Activated naive CD4-positive, alpha-beta T cell treated with anti-CD3 and anti-CD28 coated beads, Interleukin-2, amount 10 ng/mL, durations not matched to agents 7 days and 5 days (primary cell): ENCODE data around the gene HUWE1.

Source experiments
- CTCF ChIA-PET: fragments of 350-600 bp; sonication (Branson Sonifier 250); formaldehyde crosslinking; loops from one replicate; lab custom pipeline; 2021; ENCODE audit warnings: antibody characterized with exemption; lab: Charles Lee
- DNase-seq: peaks from one replicate; pipeline ENCODE4 v3.0.0-alpha.2; 2020
- H3K27ac Mint-ChIP-seq: one replicate; pipeline ENCODE4 v1.8.0; 2021; ENCODE audit warnings: mild to moderate bottlenecking, moderate library complexity, mixed read lengths
- H3K27me3 Mint-ChIP-seq: one replicate; pipeline ENCODE4 v1.8.0; 2021; ENCODE audit warnings: mild to moderate bottlenecking, mixed read lengths
- H3K36me3 Mint-ChIP-seq: one replicate; pipeline ENCODE4 v1.8.0; 2021; ENCODE audit warnings: mixed read lengths
- H3K4me1 Mint-ChIP-seq: one replicate; pipeline ENCODE4 v1.8.0; 2021; ENCODE audit warnings: mixed read lengths
- H3K4me3 Mint-ChIP-seq: one replicate; pipeline ENCODE4 v1.8.0; 2021; ENCODE audit warnings: mild to moderate bottlenecking, moderate library complexity, mixed read lengths
- H3K9me3 Mint-ChIP-seq: one replicate; pipeline ENCODE4 v1.8.0; 2021; ENCODE audit warnings: mixed read lengths

Gene HUWE1

GRCh38 chrX:53616946-53617345 lies 69.6 kb downstream of the HUWE1 start:
- no peaks in the 10 kb centered on the region for H3K4me1 Mint-ChIP-seq
- no peak overlapping the region for H3K4me3 Mint-ChIP-seq
- CTCF ChIA-PET = no interaction called here
- no peak overlapping the region for H3K27ac Mint-ChIP-seq
- H3K9me3 Mint-ChIP-seq = no peaks in the 10 kb centered on the region
- DNase-seq = no peak
- H3K27me3 Mint-ChIP-seq = no peaks in the 10 kb centered on the region
- peaks cover 48% of the 10 kb centered on the region for H3K36me3 Mint-ChIP-seq

- no peak overlapping the region for H3K4me3 Mint-ChIP-seq
- DNase-seq = no peak
- H3K36me3 Mint-ChIP-seq = peaks cover 52% of the 10 kb centered on the region
- CTCF ChIA-PET = no interaction called here
- no peak overlapping the region for H3K27ac Mint-ChIP-seq
- H3K4me1 Mint-ChIP-seq = no peaks in the 10 kb centered on the region
- no peaks in the 10 kb centered on the region for H3K27me3 Mint-ChIP-seq
- H3K9me3 Mint-ChIP-seq = no peaks in the 10 kb centered on the region
These were observed 80.1 kb downstream of the HUWE1 start for GRCh38 chrX:53606456-53606855.

- CTCF ChIA-PET = no interaction called here
- no peaks in the 10 kb centered on the region for H3K9me3 Mint-ChIP-seq
- no peak overlapping the region for H3K4me3 Mint-ChIP-seq
- H3K4me1 Mint-ChIP-seq = no peaks in the 10 kb centered on the region
- no peak for DNase-seq
- H3K27ac Mint-ChIP-seq = no peak overlapping the region
- H3K36me3 Mint-ChIP-seq = peaks cover 46% of the 10 kb centered on the region
- no peaks in the 10 kb centered on the region for H3K27me3 Mint-ChIP-seq
These were observed 81.5 kb downstream of the HUWE1 start for GRCh38 chrX:53605004-53605403.

GRCh38 chrX:53599781-53600396 lies 86.6 kb downstream of the HUWE1 start:
- no peaks in the 10 kb centered on the region for H3K9me3 Mint-ChIP-seq
- H3K27ac Mint-ChIP-seq = no peak overlapping the region
- H3K27me3 Mint-ChIP-seq = no peaks in the 10 kb centered on the region
- H3K4me3 Mint-ChIP-seq = no peak overlapping the region
- H3K36me3 Mint-ChIP-seq = peaks cover 28% of the 10 kb centered on the region
- H3K4me1 Mint-ChIP-seq = no peaks in the 10 kb centered on the region
- CTCF ChIA-PET = no interaction called here
- no peak for DNase-seq

GRCh38 chrX:53598169-53598568 lies 88.3 kb downstream of the HUWE1 start:
- H3K9me3 Mint-ChIP-seq = no peaks in the 10 kb centered on the region
- CTCF ChIA-PET = no interaction called here
- H3K27me3 Mint-ChIP-seq = no peaks in the 10 kb centered on the region
- H3K4me1 Mint-ChIP-seq = no peaks in the 10 kb centered on the region
- H3K36me3 Mint-ChIP-seq = peaks cover 32% of the 10 kb centered on the region
- H3K27ac Mint-ChIP-seq = no peak overlapping the region
- no peak overlapping the region for H3K4me3 Mint-ChIP-seq
- no peak for DNase-seq

- CTCF ChIA-PET = no interaction called here
These were observed 91.2 kb downstream of the HUWE1 start for GRCh38 chrX:53595266-53595810.

GRCh38 chrX:53594354-53594753 lies 92.2 kb downstream of the HUWE1 start:
- DNase-seq = no peak
- Mint-ChIP-seq H3K27me3 (no peaks in the 10 kb centered on the region), H3K4me1 (no peaks in the 10 kb centered on the region), H3K9me3 (no peaks in the 10 kb centered on the region), H3K4me3 (no peak overlapping the region), H3K27ac (no peak overlapping the region), H3K36me3 (peaks cover 44% of the 10 kb centered on the region)
- CTCF ChIA-PET = no interaction called here

More at GRCh38 chrX:53595266-53595810, 91.2 kb downstream of the HUWE1 start:
- Mint-ChIP-seq H3K27me3 (no peaks in the 10 kb centered on the region), H3K4me3 (no peak overlapping the region), H3K36me3 (peaks cover 39% of the 10 kb centered on the region), H3K9me3 (no peaks in the 10 kb centered on the region), H3K4me1 (no peaks in the 10 kb centered on the region), H3K27ac (no peak overlapping the region)
- DNase-seq = no peak

GRCh38 chrX:53587795-53588420 lies 98.6 kb downstream of the HUWE1 start:
- H3K9me3 Mint-ChIP-seq = no peaks in the 10 kb centered on the region
- DNase-seq = no peak
- peaks cover 61% of the 10 kb centered on the region for H3K36me3 Mint-ChIP-seq
- CTCF ChIA-PET = no interaction called here
- H3K4me3 Mint-ChIP-seq = no peak overlapping the region
- H3K4me1 Mint-ChIP-seq = no peaks in the 10 kb centered on the region
- no peaks in the 10 kb centered on the region for H3K27me3 Mint-ChIP-seq
- H3K27ac Mint-ChIP-seq = no peak overlapping the region

- no peaks in the 10 kb centered on the region for H3K4me1 Mint-ChIP-seq
- H3K36me3 Mint-ChIP-seq = peaks cover 60% of the 10 kb centered on the region
- no peaks in the 10 kb centered on the region for H3K9me3 Mint-ChIP-seq
- no peak for DNase-seq
- no peaks in the 10 kb centered on the region for H3K27me3 Mint-ChIP-seq
- CTCF ChIA-PET = no interaction called here
- no peak overlapping the region for H3K27ac Mint-ChIP-seq
- H3K4me3 Mint-ChIP-seq = no peak overlapping the region
These were observed 101.6 kb downstream of the HUWE1 start for GRCh38 chrX:53584891-53585290.

- DNase-seq = no peak
- CTCF ChIA-PET = no interaction called here
- peaks cover 48% of the 10 kb centered on the region for H3K36me3 Mint-ChIP-seq
- H3K27ac Mint-ChIP-seq = no peak overlapping the region
- no peaks in the 10 kb centered on the region for H3K27me3 Mint-ChIP-seq
- no peak overlapping the region for H3K4me3 Mint-ChIP-seq
- H3K9me3 Mint-ChIP-seq = no peaks in the 10 kb centered on the region
- no peaks in the 10 kb centered on the region for H3K4me1 Mint-ChIP-seq
These were observed 102.9 kb downstream of the HUWE1 start for GRCh38 chrX:53583571-53583970.

GRCh38 chrX:53580742-53581504 lies 105.6 kb downstream of the HUWE1 start:
- H3K36me3 Mint-ChIP-seq = peaks cover 44% of the 10 kb centered on the region
- no peak for DNase-seq
- H3K4me1 Mint-ChIP-seq = no peaks in the 10 kb centered on the region
- no peak overlapping the region for H3K4me3 Mint-ChIP-seq
- no peaks in the 10 kb centered on the region for H3K27me3 Mint-ChIP-seq
- H3K27ac Mint-ChIP-seq = no peak overlapping the region
- CTCF ChIA-PET = no interaction called here
- H3K9me3 Mint-ChIP-seq = no peaks in the 10 kb centered on the region

GRCh38 chrX:53571494-53571893 lies 115.0 kb downstream of the HUWE1 start:
- H3K27me3 Mint-ChIP-seq = no peaks in the 10 kb centered on the region
- H3K27ac Mint-ChIP-seq = no peak overlapping the region
- CTCF ChIA-PET = no interaction called here
- H3K36me3 Mint-ChIP-seq = peaks cover 38% of the 10 kb centered on the region
- H3K4me3 Mint-ChIP-seq = no peak overlapping the region
- no peaks in the 10 kb centered on the region for H3K4me1 Mint-ChIP-seq
- no peak for DNase-seq
- H3K9me3 Mint-ChIP-seq = no peaks in the 10 kb centered on the region

- H3K27ac Mint-ChIP-seq = no peak overlapping the region
- H3K9me3 Mint-ChIP-seq = no peaks in the 10 kb centered on the region
- CTCF ChIA-PET = no interaction called here
- no peaks in the 10 kb centered on the region for H3K4me1 Mint-ChIP-seq
- no peaks in the 10 kb centered on the region for H3K27me3 Mint-ChIP-seq
- DNase-seq = no peak
- H3K36me3 Mint-ChIP-seq = peaks cover 67% of the 10 kb centered on the region
- no peak overlapping the region for H3K4me3 Mint-ChIP-seq
These were observed 123.2 kb downstream of the HUWE1 start for GRCh38 chrX:53563324-53563723.

- no peaks in the 10 kb centered on the region for H3K9me3 Mint-ChIP-seq
These were observed 124.6 kb downstream of the HUWE1 start for GRCh38 chrX:53561912-53562311.

More at GRCh38 chrX:53561912-53562311, 124.6 kb downstream of the HUWE1 start:
- DNase-seq = no peak
- Mint-ChIP-seq H3K27me3 (no peaks in the 10 kb centered on the region), H3K4me1 (no peaks in the 10 kb centered on the region), H3K4me3 (no peak overlapping the region), H3K27ac (no peak overlapping the region), H3K36me3 (peaks cover 76% of the 10 kb centered on the region)
- CTCF ChIA-PET = no interaction called here
